ENCODE measurements around the gene CCSER2.

The CCSER2 gene

DNA sequence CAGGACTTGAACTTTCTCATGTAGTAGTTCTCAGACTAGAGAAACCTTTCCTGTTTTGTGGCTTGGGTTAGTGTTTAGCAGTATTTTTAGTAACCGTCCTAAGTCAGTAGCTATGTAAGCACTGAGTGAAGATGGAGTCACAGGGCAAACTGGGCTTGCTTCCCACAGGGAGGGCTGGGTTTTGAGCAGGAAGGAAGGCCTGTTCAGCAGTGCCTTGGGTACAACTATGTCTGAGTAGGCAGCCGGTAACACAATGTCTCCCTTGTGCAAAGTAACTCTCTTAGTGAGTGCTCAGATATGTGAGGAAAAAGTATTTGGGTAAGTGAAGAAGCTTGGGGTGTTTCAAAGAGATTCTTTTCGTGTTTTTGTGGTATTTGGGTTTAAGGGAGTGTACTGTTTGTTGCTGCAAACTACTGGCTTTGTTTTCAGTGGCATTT, 96.4 kb downstream of the CCSER2 start:
- in situ Hi-C loops (cut with HindIII; ENCODE audit: low sequenced_read_pairs) = no loop called here
- H3K4me3 ChIP-seq (ENCODE audit: low read depth, low read length) = peak overlapping the region; percentile 28
- TF ChIP-seq, protein P1, sequence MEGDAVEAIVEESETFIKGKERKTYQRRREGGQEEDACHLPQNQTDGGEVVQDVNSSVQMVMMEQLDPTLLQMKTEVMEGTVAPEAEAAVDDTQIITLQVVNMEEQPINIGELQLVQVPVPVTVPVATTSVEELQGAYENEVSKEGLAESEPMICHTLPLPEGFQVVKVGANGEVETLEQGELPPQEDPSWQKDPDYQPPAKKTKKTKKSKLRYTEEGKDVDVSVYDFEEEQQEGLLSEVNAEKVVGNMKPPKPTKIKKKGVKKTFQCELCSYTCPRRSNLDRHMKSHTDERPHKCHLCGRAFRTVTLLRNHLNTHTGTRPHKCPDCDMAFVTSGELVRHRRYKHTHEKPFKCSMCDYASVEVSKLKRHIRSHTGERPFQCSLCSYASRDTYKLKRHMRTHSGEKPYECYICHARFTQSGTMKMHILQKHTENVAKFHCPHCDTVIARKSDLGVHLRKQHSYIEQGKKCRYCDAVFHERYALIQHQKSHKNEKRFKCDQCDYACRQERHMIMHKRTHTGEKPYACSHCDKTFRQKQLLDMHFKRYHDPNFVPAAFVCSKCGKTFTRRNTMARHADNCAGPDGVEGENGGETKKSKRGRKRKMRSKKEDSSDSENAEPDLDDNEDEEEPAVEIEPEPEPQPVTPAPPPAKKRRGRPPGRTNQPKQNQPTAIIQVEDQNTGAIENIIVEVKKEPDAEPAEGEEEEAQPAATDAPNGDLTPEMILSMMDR (IDR thresholded peaks at IDR 0.05; ENCODE audit: low read depth, low read length, missing control alignments) = no peak
- peak; percentile 91 for DNase-seq (ENCODE audit: low read depth)

DNA sequence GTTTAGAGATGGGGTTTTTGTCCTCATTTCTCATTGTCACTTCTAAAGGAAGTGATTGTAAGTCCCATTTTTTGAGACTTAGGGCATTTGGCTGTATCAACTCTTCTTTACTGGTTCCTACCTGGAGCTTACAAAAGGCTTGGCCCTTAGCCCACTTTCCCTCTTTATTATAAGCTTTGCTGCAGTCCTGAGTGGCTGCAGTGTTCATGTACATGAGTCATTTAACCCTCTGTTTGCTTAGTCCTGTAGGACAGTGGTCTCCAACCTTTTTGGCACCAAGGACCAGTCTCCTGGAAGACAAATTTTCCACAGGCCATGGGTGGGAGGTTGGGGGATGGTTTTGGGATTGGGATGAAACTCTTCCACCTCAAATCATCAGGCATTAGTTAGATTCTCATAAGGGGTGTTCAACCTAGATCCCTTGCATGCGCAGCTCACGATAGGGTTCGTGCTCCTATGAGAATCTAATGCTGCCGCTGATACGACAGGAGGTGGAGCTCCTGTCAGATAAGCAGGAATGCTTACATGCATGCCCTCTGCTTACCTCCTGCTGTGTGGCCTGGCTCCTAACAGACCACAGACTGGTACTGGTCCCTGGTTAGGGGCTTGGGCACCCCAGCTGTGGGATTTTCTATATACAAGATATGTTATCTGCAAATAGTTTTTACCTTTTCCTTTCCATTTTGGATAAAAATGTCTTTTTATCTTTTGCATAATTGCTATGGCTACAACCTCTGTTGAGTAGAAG, 99.7 kb downstream of the CCSER2 start:
- TF ChIP-seq, protein P1 (IDR thresholded peaks at IDR 0.05; ENCODE audit: low read depth, low read length, missing control alignments) = no peak
- in situ Hi-C loops (cut with HindIII; ENCODE audit: low sequenced_read_pairs) = no loop called here
- H3K4me3 ChIP-seq (ENCODE audit: low read depth, low read length) = no peak overlapping the region
- DNase-seq (ENCODE audit: low read depth) = no peak

DNA sequence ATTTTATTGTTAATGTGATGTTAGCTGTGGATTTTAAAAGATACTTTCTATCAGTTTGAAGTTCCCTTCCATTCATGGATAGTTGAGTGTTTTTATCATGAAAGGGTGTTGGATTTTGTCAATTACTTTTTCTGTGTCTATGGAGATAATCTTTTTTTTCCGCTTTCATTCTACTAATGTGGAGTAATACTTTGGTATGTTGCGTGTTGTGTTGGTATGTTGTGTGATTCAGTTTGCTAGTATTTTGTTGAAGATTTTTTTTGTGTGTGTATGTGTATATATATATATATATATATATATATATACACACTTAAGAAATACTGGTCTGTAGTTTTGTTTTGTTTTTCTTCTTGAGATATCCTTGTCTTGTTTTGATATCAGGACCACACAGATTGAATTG, 100.3 kb downstream of the CCSER2 start:
- TF ChIP-seq, protein P1 (IDR thresholded peaks at IDR 0.05; ENCODE audit: low read depth, low read length, missing control alignments) = no peak
- no peak overlapping the region for H3K4me3 ChIP-seq (ENCODE audit: low read depth, low read length)
- in situ Hi-C loops (cut with HindIII; ENCODE audit: low sequenced_read_pairs) = no loop called here
- DNase-seq (ENCODE audit: low read depth) = no peak

DNA sequence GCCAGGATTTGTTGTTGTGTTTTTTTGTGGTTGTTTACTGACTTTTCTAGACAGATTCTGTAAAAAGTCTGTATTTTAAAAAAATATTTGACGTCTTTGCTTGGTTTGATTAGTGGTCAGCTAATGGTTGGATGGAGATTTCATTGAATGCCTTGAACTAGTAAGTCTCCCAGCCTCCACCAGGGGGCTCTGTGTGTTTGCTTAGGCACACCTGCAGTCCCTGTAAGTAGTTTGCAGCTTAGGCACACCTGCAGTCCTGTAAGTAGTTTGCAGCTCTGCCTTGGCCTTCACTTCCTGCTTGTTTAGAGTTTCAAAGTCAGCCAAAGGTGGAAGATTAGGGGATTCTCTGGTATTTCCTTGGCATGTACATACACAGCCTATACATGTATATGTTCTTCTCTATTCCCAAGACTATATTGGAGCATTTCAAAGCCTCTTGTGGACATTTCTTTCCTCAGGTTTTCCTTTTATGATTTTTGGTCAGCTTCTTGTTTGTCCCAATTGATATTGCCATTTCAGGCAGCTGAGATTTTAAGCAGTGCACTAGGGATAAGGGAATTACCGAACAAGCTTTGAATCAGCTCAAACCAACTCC, 101.6 kb downstream of the CCSER2 start:
- in situ Hi-C loops (cut with HindIII; ENCODE audit: low sequenced_read_pairs) = no loop called here
- H3K4me3 ChIP-seq (ENCODE audit: low read depth, low read length) = no peak overlapping the region
- TF ChIP-seq, protein P1 (IDR thresholded peaks at IDR 0.05; ENCODE audit: low read depth, low read length, missing control alignments) = peak; percentile 71
- no peak for DNase-seq (ENCODE audit: low read depth)

DNA sequence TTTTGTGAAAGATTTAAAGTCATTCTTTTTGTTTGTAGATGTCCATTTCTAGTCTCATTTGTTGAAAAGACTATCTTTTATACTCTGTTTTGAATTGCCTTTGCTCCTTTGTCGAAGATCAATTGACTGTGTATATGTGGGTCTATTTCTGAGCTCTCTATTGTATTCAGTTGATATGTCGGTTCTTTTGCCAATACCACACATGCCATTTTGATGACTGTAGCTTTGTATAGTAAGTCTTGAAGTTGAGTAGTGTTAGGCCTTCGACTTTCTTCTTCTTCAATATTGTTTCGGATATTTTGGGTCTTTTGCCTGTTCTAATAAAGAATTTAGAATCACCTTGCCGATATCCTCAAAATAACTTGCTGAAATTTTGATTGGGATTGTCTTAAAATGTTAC, 104.5 kb downstream of the CCSER2 start:
- in situ Hi-C loops (cut with HindIII; ENCODE audit: low sequenced_read_pairs) = no loop called here
- TF ChIP-seq, protein P1 (IDR thresholded peaks at IDR 0.05; ENCODE audit: low read depth, low read length, missing control alignments) = no peak
- peak; percentile 78 for DNase-seq (ENCODE audit: low read depth)
- no peak overlapping the region for H3K4me3 ChIP-seq (ENCODE audit: low read depth, low read length)

DNA sequence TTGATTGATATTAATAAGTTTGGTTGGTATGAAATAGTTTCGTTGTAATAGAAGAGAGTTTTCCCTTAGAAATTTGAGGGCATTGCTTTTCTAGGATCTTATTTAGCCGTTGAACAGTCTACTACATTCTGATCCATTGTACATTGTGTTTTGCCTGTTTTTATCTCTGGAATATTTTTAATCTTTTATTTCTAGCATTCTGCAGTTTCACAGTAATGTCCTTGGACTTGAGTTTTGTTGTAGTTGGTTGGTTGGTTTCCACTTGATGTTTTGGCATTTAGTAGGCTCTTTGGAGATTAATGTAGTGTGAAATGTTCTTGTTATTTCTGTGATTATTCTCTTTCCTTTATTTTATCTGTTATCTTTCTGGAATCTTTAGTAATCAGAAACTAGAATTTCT, 112.4 kb downstream of the CCSER2 start:
- in situ Hi-C loops (cut with HindIII; ENCODE audit: low sequenced_read_pairs) = no loop called here
- TF ChIP-seq, protein P1 (IDR thresholded peaks at IDR 0.05; ENCODE audit: low read depth, low read length, missing control alignments) = no peak
- DNase-seq (ENCODE audit: low read depth) = no peak
- H3K4me3 ChIP-seq (ENCODE audit: low read depth, low read length) = no peak overlapping the region

All from astrocyte of the cerebellum (primary cell).